B cell (primary cell): ENCODE data around the gene PTPN5.

Source experiments
- CTCF ChIP-seq: fragments of 200-600 bp; IDR thresholded peaks from one replicate; pipeline ENCODE4 v1.8.0; 2022; ENCODE audit warnings: antibody characterized with exemption, mild to moderate bottlenecking
- EZH2 ChIP-seq: IDR thresholded peaks from 2 replicates; pipeline ENCODE4 v1.6.1; 2012; ENCODE audit warnings: borderline replicate concordance, low read depth, mild to moderate bottlenecking, moderate library complexity, low read length; ENCODE audit not compliant: insufficient read depth, poor library complexity, severe bottlenecking

GRCh38 chr11:18704698-18705097 is 86.9 kb downstream of the PTPN5 start:
- TF ChIP-seq CTCF, result no peak
- TF ChIP-seq EZH2, result no peak
